MM.1S (cell line): ENCODE results near the gene SERPINA4.

Source experiments
- CTCF ChIP-seq: fragments of 300-600 bp; sonication (generic); IDR thresholded peaks from 2 replicates; pipeline ENCODE4 v1.5.1; 2016; ENCODE audit warnings: antibody characterized with exemption, low read length, mixed read lengths
- EZH2 ChIP-seq: fragments of 300-600 bp; sonication (generic); optimal IDR thresholded peaks from 2 replicates; pipeline ENCODE3; 2017; ENCODE audit warnings: low read depth, mild to moderate bottlenecking, antibody characterized with exemption, low read length, mixed read lengths

DNA sequence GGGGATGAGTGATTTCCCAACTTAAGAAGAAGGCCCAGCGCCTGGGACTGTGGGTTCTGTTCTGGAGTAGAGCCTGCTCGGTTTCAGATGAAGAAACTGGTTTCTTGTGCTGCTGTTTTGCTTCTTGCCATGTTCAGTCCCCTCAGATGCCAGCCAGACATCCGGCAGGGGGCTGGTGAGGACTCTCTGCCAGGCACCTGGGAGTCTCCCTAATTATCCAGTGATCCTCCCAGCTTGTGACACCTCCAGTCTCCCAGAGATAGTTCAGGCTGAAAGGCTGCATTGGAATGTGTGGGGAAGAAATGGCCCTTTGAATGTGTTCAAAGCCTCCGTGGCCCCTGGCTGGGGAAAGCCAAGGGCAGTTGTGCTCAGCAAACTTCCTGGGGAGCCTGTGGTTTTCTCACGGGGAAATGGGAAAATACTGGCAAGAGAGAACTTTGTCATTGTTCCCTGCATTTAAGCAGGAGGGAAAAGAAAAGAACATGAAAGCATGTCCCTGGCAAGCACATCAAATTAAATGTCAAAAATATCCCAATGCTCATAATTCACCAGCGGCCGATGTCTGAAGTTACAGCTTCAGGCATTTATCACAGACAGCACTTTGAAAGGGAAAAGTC, 43.5 kb upstream of the SERPINA4 start:
- TF ChIP-seq CTCF (no peak), EZH2 (no peak)
